ENCODE measurements around the gene TSPAN5. TPM values are rescaled to one million over a fixed set of nuclear protein-coding genes. Genes with fewer than 3 reads are reported as not detected.

The TSPAN5 gene
- total and polyA plus RNA-seq, 4 donors: 2.6 to 9.9 (median 8.6) TPM

- intact Hi-C loops (cut with DNase I): loop anchor here in 1 of 2 donors (10.0 kb wide), 1 partner anchor 260 kb away; the partner anchor contains the start of gene EIF4E
- no peak for DNase-seq
- H3K27me3 ChIP-seq (ENCODE audit: control insufficient read depth in 1 of 2, insufficient read depth in 2 of 2, low read length in 1 of 2): no peaks in the 10 kb centered on the region
- WGBS, 2 donors: 97 to 99% methylated on average over 4 of the region's 4 CpGs
- no peak for ATAC-seq (ENCODE audit: low FRiP score)
- no peak overlapping the region for H3K27ac ChIP-seq (ENCODE audit: low read depth in 1 of 2, low read length in 2 of 2)
- no peak overlapping the region for H3K4me3 ChIP-seq (ENCODE audit: low read length in 2 of 2)
- no peaks in the 10 kb centered on the region for H3K9me3 ChIP-seq (ENCODE audit: control insufficient read depth, low read length)
- H3K4me1 ChIP-seq (ENCODE audit: control insufficient read depth in 1 of 2, insufficient read depth in 2 of 2, low read length in 2 of 2): no peaks in the 10 kb centered on the region
- H3K36me3 ChIP-seq (ENCODE audit: control insufficient read depth in 1 of 2, insufficient read depth in 2 of 2, low read length in 1 of 2): no peaks in the 10 kb centered on the region
Observed at GRCh38 chr4:98664959-98665358, 6.5 kb upstream of the TSPAN5 start.

GRCh38 chr4:98663226-98664006, 5.0 kb upstream of the TSPAN5 start:
- intact Hi-C loops (cut with DNase I): loop anchor here in 1 of 2 donors (10.0 kb wide), 1 partner anchor 261 kb away; the partner anchor contains the start of gene EIF4E
- no peak for ATAC-seq (ENCODE audit: low FRiP score)
- H3K36me3 ChIP-seq (ENCODE audit: control insufficient read depth in 1 of 2, insufficient read depth in 2 of 2, low read length in 1 of 2): no peaks in the 10 kb centered on the region

GRCh38 chr4:98662626-98663225, 4.3 kb upstream of the TSPAN5 start:
- Histone ChIP-seq H3K9me3 (ENCODE audit: control insufficient read depth, low read length) (no peaks in the 10 kb centered on the region), H3K27me3 (ENCODE audit: control insufficient read depth in 1 of 2, insufficient read depth in 2 of 2, low read length in 1 of 2) (no peaks in the 10 kb centered on the region), H3K27ac (ENCODE audit: low read depth in 1 of 2, low read length in 2 of 2) (no peak overlapping the region), H3K4me3 (ENCODE audit: low read length in 2 of 2) (no peak overlapping the region), H3K36me3 (ENCODE audit: control insufficient read depth in 1 of 2, insufficient read depth in 2 of 2, low read length in 1 of 2) (no peaks in the 10 kb centered on the region), H3K4me1 (ENCODE audit: control insufficient read depth in 1 of 2, insufficient read depth in 2 of 2, low read length in 2 of 2) (no peaks in the 10 kb centered on the region)
- WGBS, 2 donors: 58 to 60% methylated on average over 7 of the region's 7 CpGs
- intact Hi-C loops (cut with DNase I): loop anchor here in 1 of 2 donors (10.0 kb wide), 1 partner anchor 262 kb away; the partner anchor contains the start of gene EIF4E
- ATAC-seq (ENCODE audit: low FRiP score): no peak
- DNase-seq: no peak

More at GRCh38 chr4:98663226-98664006, 5.0 kb upstream of the TSPAN5 start:
- Histone ChIP-seq H3K4me1 (ENCODE audit: control insufficient read depth in 1 of 2, insufficient read depth in 2 of 2, low read length in 2 of 2) (no peaks in the 10 kb centered on the region), H3K9me3 (ENCODE audit: control insufficient read depth, low read length) (no peaks in the 10 kb centered on the region), H3K4me3 (ENCODE audit: low read length in 2 of 2) (no peak overlapping the region), H3K27me3 (ENCODE audit: control insufficient read depth in 1 of 2, insufficient read depth in 2 of 2, low read length in 1 of 2) (no peaks in the 10 kb centered on the region), H3K27ac (ENCODE audit: low read depth in 1 of 2, low read length in 2 of 2) (no peak overlapping the region)
- WGBS, 2 donors: 83 to 84% methylated on average over 10 of the region's 10 CpGs
- peak in 1 of 2 donors; percentile 62 for DNase-seq

- H3K27me3 ChIP-seq (ENCODE audit: control insufficient read depth in 1 of 2, insufficient read depth in 2 of 2, low read length in 1 of 2): no peaks in the 10 kb centered on the region
- no peaks in the 10 kb centered on the region for H3K9me3 ChIP-seq (ENCODE audit: control insufficient read depth, low read length)
- no peaks in the 10 kb centered on the region for H3K36me3 ChIP-seq (ENCODE audit: control insufficient read depth in 1 of 2, insufficient read depth in 2 of 2, low read length in 1 of 2)
- intact Hi-C loops (cut with DNase I): loop anchor here in 1 of 2 donors (10.0 kb wide), 1 partner anchor 263 kb away; the partner anchor contains the start of gene EIF4E
- no peak overlapping the region for H3K27ac ChIP-seq (ENCODE audit: low read depth in 1 of 2, low read length in 2 of 2)
- WGBS, 2 donors: 73 to 77% methylated on average over 4 of the region's 4 CpGs
- DNase-seq: no peak
- H3K4me3 ChIP-seq (ENCODE audit: low read length in 2 of 2): no peak overlapping the region
- ATAC-seq (ENCODE audit: low FRiP score): no peak
- no peaks in the 10 kb centered on the region for H3K4me1 ChIP-seq (ENCODE audit: control insufficient read depth in 1 of 2, insufficient read depth in 2 of 2, low read length in 2 of 2)
Observed at GRCh38 chr4:98662055-98662453, 3.6 kb upstream of the TSPAN5 start.

DNA sequence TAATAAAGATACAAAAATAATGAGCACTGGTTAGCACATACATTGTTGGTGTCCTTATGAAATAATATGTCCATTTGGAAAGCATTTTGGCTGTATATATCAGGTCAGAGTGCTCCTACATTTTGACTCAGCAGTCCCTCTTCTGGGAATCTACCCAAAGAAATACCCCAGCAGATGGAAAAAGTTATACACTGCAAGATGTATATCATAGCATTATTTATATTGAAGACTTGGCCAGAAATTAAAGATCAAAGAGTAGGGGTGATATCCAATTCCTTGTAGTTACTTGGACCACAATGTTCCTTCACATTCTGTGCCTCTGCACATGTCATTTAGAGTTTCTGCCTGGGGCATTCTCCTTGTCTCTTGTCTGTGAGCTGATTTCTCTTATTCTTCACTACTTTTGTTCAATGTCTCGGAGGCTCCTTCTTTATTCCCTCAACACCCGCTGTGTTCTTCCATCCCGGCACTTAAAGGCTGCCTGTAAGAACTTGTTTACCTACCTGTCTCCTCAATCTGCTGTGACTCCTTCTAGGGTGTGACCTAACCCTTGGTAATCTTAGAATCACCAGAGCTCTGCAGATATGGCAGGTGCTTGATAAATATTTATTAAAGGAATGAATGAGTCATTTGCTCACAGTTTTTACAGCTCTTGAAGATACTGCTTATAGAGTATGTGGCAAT, 3.1 kb upstream of the TSPAN5 start:
- 60 to 65% methylated on average over 3 of the region's 3 CpGs for WGBS, 2 donors
- Histone ChIP-seq H3K9me3 (ENCODE audit: control insufficient read depth, low read length) (no peaks in the 10 kb centered on the region), H3K4me1 (ENCODE audit: control insufficient read depth in 1 of 2, insufficient read depth in 2 of 2, low read length in 2 of 2) (no peaks in the 10 kb centered on the region), H3K27me3 (ENCODE audit: control insufficient read depth in 1 of 2, insufficient read depth in 2 of 2, low read length in 1 of 2) (no peaks in the 10 kb centered on the region), H3K27ac (ENCODE audit: low read depth in 1 of 2, low read length in 2 of 2) (no peak overlapping the region), H3K36me3 (ENCODE audit: control insufficient read depth in 1 of 2, insufficient read depth in 2 of 2, low read length in 1 of 2) (no peaks in the 10 kb centered on the region), H3K4me3 (ENCODE audit: low read length in 2 of 2) (no peak overlapping the region)
- ATAC-seq (ENCODE audit: low FRiP score) (no peak), DNase-seq (no peak)
- intact Hi-C loops (cut with DNase I): loop anchor here in 1 of 2 donors (10.0 kb wide), 1 partner anchor 263 kb away; the partner anchor contains the start of gene EIF4E

DNA sequence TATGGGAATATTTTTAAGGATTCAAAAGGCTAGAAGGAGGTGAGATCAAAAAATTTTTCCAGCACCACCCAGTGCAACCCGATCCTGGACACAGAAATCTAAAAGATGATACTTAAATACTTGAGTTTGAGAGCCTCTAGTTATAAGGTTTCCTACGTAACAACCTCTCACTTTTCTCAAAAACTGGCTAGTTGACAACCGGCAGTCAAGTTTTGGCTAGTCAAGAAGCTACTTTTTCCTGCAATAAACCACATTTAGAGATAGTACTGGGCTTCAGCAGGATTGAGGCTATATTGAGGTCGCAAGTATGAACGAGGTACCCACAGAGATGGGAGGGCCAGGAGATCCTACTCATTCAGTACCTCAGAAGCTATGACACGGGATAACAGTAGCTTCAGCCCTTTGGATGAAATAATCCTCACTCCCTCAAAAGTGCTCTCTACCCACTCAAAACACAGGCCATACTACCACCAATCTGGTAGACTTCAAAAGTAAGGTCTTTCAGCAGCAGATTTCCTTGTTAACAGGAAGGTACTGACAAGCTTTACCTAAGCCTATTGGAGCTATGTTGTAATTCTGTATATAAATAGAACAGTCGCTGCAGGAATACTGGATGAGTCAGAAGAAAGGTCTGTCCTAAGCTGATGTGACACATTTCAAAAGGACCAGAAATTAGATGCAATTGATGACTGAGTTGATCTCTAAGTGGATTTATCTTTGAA, 1.5 kb upstream of the TSPAN5 start:
- H3K27ac ChIP-seq (ENCODE audit: low read depth in 1 of 2, low read length in 2 of 2): peak overlapping the region in 1 of 2 donors; percentile 41
- intact Hi-C loops (cut with DNase I): loop anchor here (2.0 to 10.0 kb wide), 4 partner anchors 33 to 267 kb away; partner anchors contain the start of gene EIF4E (in 2 of the 2)
- no peak for ATAC-seq (ENCODE audit: low FRiP score)

DNA sequence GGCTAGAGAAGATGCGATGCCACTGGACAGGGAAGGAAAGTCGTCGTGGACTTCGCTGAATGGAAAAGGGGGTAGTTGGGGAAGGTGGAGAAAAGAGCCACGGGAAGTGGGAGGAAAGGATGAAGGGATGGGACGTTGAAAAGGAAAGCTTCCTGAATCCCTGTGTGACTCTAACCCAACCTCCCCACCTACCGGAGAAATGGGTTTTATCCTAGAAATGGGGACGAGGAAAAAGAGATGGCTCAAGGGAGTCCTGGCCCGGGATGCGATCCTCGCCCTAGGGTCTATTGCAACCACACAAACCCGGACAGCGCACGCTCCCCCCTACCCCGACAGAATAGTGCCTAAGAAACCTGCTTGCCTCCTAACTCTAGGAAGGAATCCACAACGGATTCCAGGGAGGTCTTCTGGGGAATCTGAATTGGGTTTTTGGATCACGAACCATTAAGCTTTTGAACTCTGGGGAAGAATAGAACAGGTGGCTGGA, 738 bp upstream of the TSPAN5 start:
- H3K27me3 ChIP-seq (ENCODE audit: control insufficient read depth in 1 of 2, insufficient read depth in 2 of 2, low read length in 1 of 2): no peaks in the 10 kb centered on the region
- ATAC-seq (ENCODE audit: low FRiP score): peak; percentile 2
- no peaks in the 10 kb centered on the region for H3K4me1 ChIP-seq (ENCODE audit: control insufficient read depth in 1 of 2, insufficient read depth in 2 of 2, low read length in 2 of 2)
- DNase-seq: no peak
- intact Hi-C loops (cut with DNase I): loop anchor here in 1 of 2 donors (2.0 to 5.0 kb wide), 3 partner anchors 32 to 268 kb away; partner anchors contain the start of gene EIF4E
- H3K9me3 ChIP-seq (ENCODE audit: control insufficient read depth, low read length): no peaks in the 10 kb centered on the region
- H3K36me3 ChIP-seq (ENCODE audit: control insufficient read depth in 1 of 2, insufficient read depth in 2 of 2, low read length in 1 of 2): no peaks in the 10 kb centered on the region
- H3K27ac ChIP-seq (ENCODE audit: low read depth in 1 of 2, low read length in 2 of 2): peak overlapping the region; percentile 0 to 69
- WGBS, 2 donors: 9 to 10% methylated on average over 17 of the region's 17 CpGs
- peak overlapping the region; percentile 2 to 46 for H3K4me3 ChIP-seq (ENCODE audit: low read length in 2 of 2)

More for the DNA sequence above, 1.5 kb upstream of the TSPAN5 start:
- Histone ChIP-seq H3K36me3 (ENCODE audit: control insufficient read depth in 1 of 2, insufficient read depth in 2 of 2, low read length in 1 of 2) (no peaks in the 10 kb centered on the region), H3K4me1 (ENCODE audit: control insufficient read depth in 1 of 2, insufficient read depth in 2 of 2, low read length in 2 of 2) (no peaks in the 10 kb centered on the region), H3K27me3 (ENCODE audit: control insufficient read depth in 1 of 2, insufficient read depth in 2 of 2, low read length in 1 of 2) (no peaks in the 10 kb centered on the region), H3K4me3 (ENCODE audit: low read length in 2 of 2) (peak overlapping the region in 1 of 2 donors; percentile 2), H3K9me3 (ENCODE audit: control insufficient read depth, low read length) (no peaks in the 10 kb centered on the region)
- 50 to 55% methylated on average over 7 of the region's 7 CpGs for WGBS, 2 donors
- no peak for DNase-seq

Measured in aorta (tissue), 5 donors.